Measurements from ENCODE around the gene TMTC1. TPM values are rescaled to one million over a fixed set of nuclear protein-coding genes. Genes with fewer than 3 reads are reported as not detected.

TMTC1 gene
- total RNA-seq (2021; fragmentation: NEBNext Ultra II Directional; extraction: Animal tissue kit (Norgen Biotek cat#: 25700)) (19.8 and 20.8 TPM in 2 replicates), polyA plus RNA-seq (2011; rRNA removed) (8.5 and 15.4 TPM in 2 replicates), polyA minus RNA-seq (2011; rRNA and poly(A)+ RNA removed) (50.1 and 70.9 TPM in 2 replicates)
- 11.2 TPM for polyA plus RNA-seq (2011; cell fraction: cytosol; rRNA removed)
- 12.2 TPM for polyA plus RNA-seq (2011; cell fraction: nucleus; rRNA removed)
- polyA plus RNA-seq (2012, experiment 1 of 2) = 13.3 to 16.5 TPM (median 14.1 TPM) in 4 replicates
- polyA plus RNA-seq (2012, experiment 2 of 2) = 2.3 TPM
- polyA plus RNA-seq (2013, experiment 1 of 2) = 6.8 TPM
- polyA plus RNA-seq (2013, experiment 2 of 2) = 7.4 TPM
- 23.5 TPM for polyA minus RNA-seq (2011; cell fraction: cytosol; rRNA and poly(A)+ RNA removed)
- polyA minus RNA-seq (2011; cell fraction: nucleus; rRNA and poly(A)+ RNA removed) = 71.0 TPM
- long read RNA-seq, experiment 1, full-length matches to known transcripts = 3 of 16 reads
- long read RNA-seq, experiment 1, partial matches to known transcripts = 3 of 16 reads
- long read RNA-seq, experiment 1, other reads (novel, unspliced or antisense) = 10 of 16 reads
- long read RNA-seq, experiment 2, partial matches to known transcripts = 1 of 2 reads
- long read RNA-seq, experiment 2, other reads (novel, unspliced or antisense) = 1 of 2 reads

DNA sequence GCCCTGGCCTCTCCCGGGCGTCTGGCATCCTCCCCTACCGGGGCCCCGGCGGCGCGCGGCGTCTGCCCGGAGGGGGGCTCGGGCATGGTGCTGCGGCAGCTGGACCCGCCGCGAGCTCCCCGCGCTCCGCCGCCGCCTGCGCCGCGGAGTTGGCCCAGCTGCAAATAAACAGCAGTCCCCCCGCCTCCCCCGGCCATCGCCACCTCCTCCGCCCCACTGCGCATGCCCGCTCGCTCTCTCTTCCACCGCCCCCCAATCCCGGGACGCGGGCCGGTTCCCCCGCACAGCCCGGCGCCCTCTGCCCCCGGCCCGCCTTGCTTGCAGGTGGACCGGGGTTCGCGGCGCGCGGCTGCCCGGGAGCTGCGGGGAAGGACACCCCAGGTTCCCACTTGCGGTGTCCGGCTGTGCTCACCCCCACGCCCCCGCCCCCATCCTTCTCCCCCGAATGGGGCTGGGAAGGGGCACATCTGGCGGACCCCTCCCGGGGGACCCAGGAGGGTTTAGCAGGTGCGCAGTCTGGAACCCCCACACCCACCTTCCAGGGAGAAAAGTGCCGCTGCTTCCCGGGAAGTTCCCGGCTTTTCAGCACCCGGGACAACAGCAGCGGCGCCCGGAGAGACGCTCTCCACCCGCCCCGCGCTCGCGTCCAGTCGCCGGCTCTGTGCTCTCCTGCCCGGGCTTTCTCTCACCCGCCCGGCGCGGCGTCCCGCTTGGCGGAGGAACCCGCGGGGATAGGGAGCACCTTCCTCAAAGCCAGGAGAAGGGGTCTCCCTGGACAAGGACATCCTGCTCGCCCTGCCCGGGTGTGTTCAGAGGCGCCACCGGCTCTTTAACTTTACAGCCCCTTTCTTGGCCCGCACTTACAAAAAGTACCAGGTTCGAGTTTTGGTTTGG lies at the start of gene TMTC1:
Gene TMTC1 (minus strand): TSS at position 170 of the 894 bp plus-strand sequence. CDS start 191 bp downstream, outside the sequence.
- H3K4me2 ChIP-seq (ENCODE audit: insufficient read depth in 1 of 2, low read depth in 2 of 2, low read length in 2 of 2) = peak within 1 kb of the TSS; percentile 80 to 98
- H3K4ac ChIP-seq (replicated peaks; ENCODE audit: insufficient read length, low read depth, low read length) = no peak within 1 kb of the TSS
- H2BK5ac ChIP-seq (ENCODE audit: low read depth, low read length) = peak within 1 kb of the TSS; percentile 67; the same call in 1 of the 2 replicates
- H3K79me1 ChIP-seq (ENCODE audit: low read depth, low read length) = 0 out of 2 replicates have a peak, but pooled peaks cover 1% of the 10 kb centered on the region
- H4K91ac ChIP-seq (replicated peaks; ENCODE audit: insufficient read length, low read length) = no peak within 1 kb of the TSS
- peak within 1 kb of the TSS; percentile 62; the same call in 1 of the 2 replicates for H4K8ac ChIP-seq (ENCODE audit: extremely low read depth, insufficient read depth, low read length)
- POLR2A ChIA-PET (ENCODE audit: partially characterized antibody) = interaction anchor here (0.6 to 0.7 kb wide), 2 partner anchors 90 to 186 kb away, joined by 3 read pairs; no protein-coding TSS in a partner anchor
- H3K23me2 ChIP-seq (ENCODE audit: low read depth, low read length) = peaks cover 8% of the 10 kb centered on the region; the same call in 1 of the 2 replicates
- H3K4me1 ChIP-seq (replicated peaks in 1 of 4; ENCODE audit: control insufficient read depth in 3 of 4, insufficient read depth in 4 of 4, low read length in 3 of 4) = peaks cover 0 to 7% (median 1%) of the 10 kb centered on the region in 4 experiments; a peak in 2 of 7 replicates
- H3K18ac ChIP-seq (ENCODE audit: extremely low read depth, low read length) = peak within 1 kb of the TSS; percentile 73
- peak; percentile 34 to 87 for DNase-seq (ENCODE audit: low read depth in 1 of 2, low spot score in 2 of 2)
- H2BK20ac ChIP-seq (ENCODE audit: low read length) = no peak within 1 kb of the TSS
- CTCF ChIA-PET (ENCODE audit: partially characterized antibody) = no interaction called here
- H3K79me2 ChIP-seq (ENCODE audit: control insufficient read depth in 1 of 2, insufficient read depth in 2 of 2, low read length in 2 of 2) = peaks cover under 1 to 36% of the 10 kb centered on the region in 2 experiments
- no peak within 1 kb of the TSS for H3K27ac ChIP-seq (ENCODE audit: low read depth, low read length)
- H4K5ac ChIP-seq (ENCODE audit: insufficient read length, low read depth, low read length) = peak within 1 kb of the TSS; percentile 15
- peak within 1 kb of the TSS; percentile 52 for H3K56ac ChIP-seq (replicated peaks; ENCODE audit: insufficient read length, low read depth, low read length)
- peak within 1 kb of the TSS; percentile 71; the same call in 1 of the 2 replicates for H2AFZ ChIP-seq (ENCODE audit: low read length)
- no peak for FAIRE-seq
- no peak within 1 kb of the TSS for H2AK5ac ChIP-seq (ENCODE audit: low read depth, low read length)
- H2BK120ac ChIP-seq (replicated peaks; ENCODE audit: low read depth, low read length) = no peak within 1 kb of the TSS
- H3K27me3 ChIP-seq (replicated peaks in 1 of 4; ENCODE audit: control insufficient read depth in 3 of 4, extremely low read depth in 1 of 4, insufficient read depth in 3 of 4, low read length in 3 of 4) = peaks cover 0 to 2% (median 0%) of the 10 kb centered on the region in 4 experiments; a peak in 2 of 7 replicates
- no peak within 1 kb of the TSS for H3K23ac ChIP-seq (ENCODE audit: insufficient read length)
- peak within 1 kb of the TSS; percentile 27 to 72 (median 62) for H3K9ac ChIP-seq (replicated peaks in 1 of 4; ENCODE audit: extremely low read depth in 1 of 4, low read depth in 3 of 4, low read length in 3 of 4)
- WGBS, 2 experiments (ENCODE audit: extremely low coverage in 1 of 2, insufficient coverage in 1 of 2, insufficient read length in 1 of 2, insufficient replicate concordance in 2 of 2, low coverage in 1 of 2, low lambda C conversion rate in 2 of 2, missing lambda C conversion rate in 1 of 2) = 1% methylated on average over 43 of the region's 87 CpGs; no CpG with 5 or more reads in 1 of the 2 experiments
- H2BK12ac ChIP-seq (ENCODE audit: low read depth, low read length) = no peak within 1 kb of the TSS; the same call in 1 of the 2 replicates
- peaks cover 0 to 8% of the 10 kb centered on the region in 2 experiments; a peak in 2 of 4 replicates for H3K9me3 ChIP-seq (ENCODE audit: insufficient read depth in 2 of 2, low read depth in 1 of 2, low read length in 1 of 2)
- H3K14ac ChIP-seq (ENCODE audit: insufficient read length) = no peak within 1 kb of the TSS
- peak within 1 kb of the TSS; percentile 47 to 87 (median 81) for H3K4me3 ChIP-seq (ENCODE audit: extremely low read depth in 1 of 4, insufficient read depth in 2 of 4, low read depth in 3 of 4, low read length in 4 of 4)
- 0 out of 2 replicates have a peak within 1 kb of the TSS, but pooled peaks have one; percentile 26 for H2BK15ac ChIP-seq (ENCODE audit: low read length)
- H3K36me3 ChIP-seq (ENCODE audit: control insufficient read depth in 2 of 4, insufficient read depth in 4 of 4, low read length in 3 of 4) = 0 out of 8 replicates have a peak, but pooled peaks cover 0 to 3% (median 0%) of the 10 kb centered on the region in 4 experiments
- H4K20me1 ChIP-seq (replicated peaks in 1 of 2; ENCODE audit: control insufficient read depth in 1 of 2, insufficient read depth in 2 of 2, low read length in 2 of 2) = peaks cover 0 to 4% of the 10 kb centered on the region in 2 experiments
- TF ChIP-seq EGR1 (IDR thresholded peaks at IDR 0.05; ENCODE audit: borderline replicate concordance, low read depth, low read length) (no peak), TCF12 (IDR thresholded peaks at IDR 0.05; ENCODE audit: low read depth, low read length) (0 out of 2 replicates have a peak, but pooled peaks have one; percentile 49), FOSL1 (IDR thresholded peaks at IDR 0.05; ENCODE audit: insufficient read depth, low read depth, low read length) (no peak), NRF1 (IDR thresholded peaks at IDR 0.05; ENCODE audit: low read depth, low read length) (peak; percentile 30), PHF8 (conservative IDR thresholded peaks at IDR 0.05; ENCODE audit: low read depth, low read length) (0 out of 2 replicates have a peak, but pooled peaks have one; percentile 2), HDAC2 (IDR thresholded peaks at IDR 0.05; ENCODE audit: borderline replicate concordance in 1 of 2, low read depth in 2 of 2, low read length in 2 of 2) (peak in 1 of 2 experiments; percentile 47; a peak in 1 of 4 replicates)
